NCI-H2081 (cell line): Measurements from ENCODE around the gene GRIN1.

Experiments used
- DNase-seq, 2 experiments: peaks; one replicate each; lab custom pipeline; 2025; lab: John Stamatoyannopoulos, UW

The GRIN1 gene

DNA sequence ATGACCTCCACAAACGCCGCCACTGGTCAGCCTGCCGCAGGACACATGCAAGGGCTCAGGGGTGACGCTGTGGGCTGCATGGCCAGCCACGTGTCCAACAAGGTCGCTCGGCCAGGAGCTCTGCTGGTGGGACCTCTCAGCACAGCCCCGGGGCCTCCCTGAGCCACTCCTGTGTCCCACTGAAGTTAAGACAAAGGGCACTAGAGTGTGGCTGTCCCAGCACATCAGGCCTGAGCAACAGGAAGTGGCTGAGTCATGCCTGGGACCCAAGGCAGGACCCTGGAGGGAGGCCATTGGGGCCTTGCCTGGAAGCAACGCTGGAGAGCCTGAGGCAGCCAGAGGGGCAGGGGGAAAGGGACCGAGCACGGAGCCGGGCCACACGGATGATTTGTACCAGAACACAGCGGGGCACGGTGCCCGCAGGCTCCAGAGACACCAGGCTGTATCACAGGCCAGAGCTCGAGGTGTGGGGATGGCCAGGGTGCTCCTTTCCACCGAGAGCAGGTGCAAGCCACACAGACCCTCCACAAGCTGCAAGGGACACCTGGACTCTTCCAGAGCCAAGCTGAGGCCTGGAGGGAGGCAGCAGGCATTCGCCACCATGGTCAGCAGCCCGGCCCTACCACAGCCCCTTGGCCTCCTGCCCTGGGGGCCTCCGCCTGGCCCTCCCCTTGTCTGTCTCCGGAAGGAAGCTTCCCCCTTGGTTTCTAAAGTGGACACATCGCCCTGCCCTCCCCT is 39.4 kb downstream of the GRIN1 start:
- DNase-seq, result no peak

DNA sequence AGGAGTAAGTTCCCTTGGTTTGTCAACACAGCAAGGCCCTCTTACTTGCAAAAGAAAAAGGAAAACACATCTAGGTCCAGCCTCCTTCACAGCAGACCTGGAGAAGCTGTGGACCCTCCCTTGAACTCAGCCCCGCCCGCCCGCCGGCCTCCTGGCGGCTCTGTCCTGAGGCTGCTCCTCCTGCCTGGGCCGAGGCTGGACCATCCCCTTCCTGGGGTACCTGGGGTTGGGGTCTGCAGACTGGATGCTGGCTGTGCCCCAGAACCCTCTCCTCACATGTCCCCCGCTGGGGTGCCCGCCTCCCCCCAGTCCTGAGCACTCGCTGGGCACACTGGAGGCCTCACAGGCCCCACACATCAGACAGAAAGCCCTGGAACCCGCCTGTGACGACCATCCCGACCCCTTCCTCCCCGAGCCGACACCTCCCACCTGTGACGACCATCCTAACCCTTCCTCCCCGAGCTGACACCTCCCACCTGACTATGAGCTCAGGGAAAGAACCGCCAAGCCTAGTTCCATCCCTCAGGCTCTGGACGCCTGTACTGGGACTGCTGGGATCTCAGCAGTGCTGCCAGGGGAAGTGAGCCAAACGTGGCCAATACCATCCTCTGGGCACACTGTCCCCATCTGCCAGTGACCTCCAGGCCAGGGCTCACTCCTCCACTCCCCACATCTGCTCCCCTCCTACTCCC is 40.1 kb downstream of the GRIN1 start:
- DNase-seq, result no peak

- DNase-seq, result no peak
These were observed 40.8 kb downstream of the GRIN1 start for GRCh38 chr9:137179761-137180160.

DNA sequence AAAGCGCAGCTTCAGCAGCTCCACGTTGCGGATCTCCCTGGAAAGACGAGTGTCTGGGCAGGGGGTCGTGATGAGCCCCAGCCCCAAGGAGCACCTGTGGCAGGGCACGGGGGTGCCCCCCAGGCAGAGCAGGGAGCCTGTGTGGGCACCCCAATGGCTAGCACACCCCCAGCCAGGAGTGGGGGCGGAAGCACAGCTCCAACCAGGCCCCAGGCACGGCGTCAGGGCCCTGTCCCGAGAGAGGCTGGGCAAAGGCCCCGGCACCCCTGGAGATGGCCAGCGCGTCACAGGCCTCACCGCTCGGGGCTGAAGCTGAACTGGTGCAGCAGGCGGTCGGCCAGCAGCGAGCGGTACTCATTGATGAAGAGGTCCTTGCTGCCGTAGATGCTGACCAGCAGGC is 41.5 kb downstream of the GRIN1 start:
- DNase-seq, result no peak

- DNase-seq, result no peak
These were observed 42.7 kb downstream of the GRIN1 start for GRCh38 chr9:137181680-137182079.

DNA sequence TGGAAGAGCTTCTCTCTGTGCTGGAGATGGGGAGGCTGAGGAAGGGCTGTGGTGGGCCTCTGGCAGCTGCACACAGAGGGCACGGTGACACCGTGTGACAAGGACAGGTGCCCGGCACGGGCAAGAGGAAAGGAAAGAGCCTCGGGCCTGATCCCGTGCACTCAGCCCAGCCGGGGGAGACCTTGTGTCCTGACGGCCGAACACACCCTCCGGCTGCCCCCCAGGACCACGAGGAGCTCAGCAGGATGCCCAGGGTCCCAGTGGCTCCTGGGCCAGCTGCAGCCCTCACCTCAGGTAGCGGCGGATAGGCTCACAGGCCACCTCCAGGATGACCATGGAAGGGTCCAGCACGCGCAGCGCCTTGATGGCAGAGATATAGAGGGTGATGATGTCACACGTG is 43.9 kb downstream of the GRIN1 start:
- DNase-seq, result no peak

DNA sequence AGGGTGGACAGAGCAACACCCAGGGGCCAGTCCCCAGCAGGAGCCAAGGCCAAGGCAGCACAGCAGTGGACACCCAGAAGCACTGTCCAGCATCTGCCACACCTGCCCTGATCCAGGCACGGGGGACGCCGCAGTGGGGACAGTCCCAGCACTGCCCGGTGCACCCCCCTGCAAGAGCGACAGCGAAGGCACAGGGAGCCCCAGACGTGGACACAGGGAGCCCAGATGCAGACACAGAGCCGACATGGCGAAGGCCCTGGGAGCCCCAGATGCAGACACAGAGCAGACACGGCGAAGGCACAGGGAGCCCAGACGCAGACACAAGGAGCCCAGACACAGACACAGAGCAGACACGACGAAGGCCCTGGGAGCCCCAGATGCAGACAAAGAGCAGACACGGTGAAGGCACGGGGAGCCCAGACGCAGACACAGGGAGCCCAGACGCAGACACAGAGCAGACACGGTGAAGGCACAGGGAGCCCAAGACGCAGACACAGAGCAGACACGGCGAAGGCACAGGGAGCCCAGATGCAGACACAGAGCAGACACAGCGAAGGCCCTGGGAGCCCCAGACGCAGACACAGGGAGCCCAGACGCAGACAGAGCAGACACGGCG is 45.1 kb downstream of the GRIN1 start:
- DNase-seq, result no peak

DNA sequence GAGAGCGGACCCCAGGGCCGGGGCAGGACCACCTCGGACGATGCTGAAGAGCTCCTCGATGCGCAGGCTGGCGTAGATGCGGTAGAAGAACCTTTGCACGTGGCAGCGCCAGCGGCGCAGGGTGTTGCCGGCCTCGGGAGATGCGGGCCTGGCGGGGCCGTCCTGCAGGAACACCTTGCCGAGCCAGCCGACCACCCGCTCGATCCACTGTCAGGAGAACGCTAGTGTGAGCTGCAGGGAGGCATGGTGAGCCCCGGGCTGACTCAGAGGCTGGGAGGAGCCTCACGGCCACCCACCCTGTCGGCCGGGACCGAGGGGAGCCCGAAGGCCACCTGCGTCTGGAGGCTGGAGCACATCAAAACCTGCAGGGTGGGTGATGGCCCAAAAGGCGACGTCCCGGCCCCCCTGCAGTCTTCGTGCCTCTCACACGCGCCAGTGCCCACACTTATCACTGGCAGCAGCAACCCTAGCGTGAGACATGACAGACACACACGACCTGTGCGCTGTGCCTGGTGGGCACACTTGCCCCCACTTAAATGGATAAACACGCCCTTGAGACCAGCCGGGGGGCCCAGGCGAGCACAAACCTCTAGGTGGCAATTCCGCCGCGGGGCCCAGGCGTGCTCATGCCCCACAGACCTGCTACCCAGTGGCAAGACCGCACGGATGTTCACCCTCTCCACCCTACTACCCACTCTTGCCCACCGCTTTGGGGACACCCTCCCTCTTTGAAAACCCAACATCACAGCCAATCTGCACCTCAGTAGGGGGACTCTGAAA is 46.1 kb downstream of the GRIN1 start:
- DNase-seq, result no peak

GRCh38 chr9:137185921-137186320 is 47.0 kb downstream of the GRIN1 start:
- no peak for DNase-seq

GRCh38 chr9:137186385-137186784 is 47.4 kb downstream of the GRIN1 start:
- peak in 1 of 2 experiments; percentile 7 for DNase-seq

GRCh38 chr9:137187386-137187785 is 48.4 kb downstream of the GRIN1 start:
- DNase-seq, result no peak

- DNase-seq, result no peak
These were observed 49.1 kb downstream of the GRIN1 start for GRCh38 chr9:137188086-137188489.

- DNase-seq, result peak; percentile 92 to 93
These were observed 49.7 kb downstream of the GRIN1 start, which contains the start of the genes ANAPC2 and SSNA1 for GRCh38 chr9:137188490-137189296. Gene ANAPC2, minus strand, starts transcription at chr9:137188560. Its CDS starts 28 bp downstream, at chr9:137188532. Gene SSNA1, plus strand, starts transcription at chr9:137188676. Its CDS starts 51 bp downstream, at chr9:137188727.

DNA sequence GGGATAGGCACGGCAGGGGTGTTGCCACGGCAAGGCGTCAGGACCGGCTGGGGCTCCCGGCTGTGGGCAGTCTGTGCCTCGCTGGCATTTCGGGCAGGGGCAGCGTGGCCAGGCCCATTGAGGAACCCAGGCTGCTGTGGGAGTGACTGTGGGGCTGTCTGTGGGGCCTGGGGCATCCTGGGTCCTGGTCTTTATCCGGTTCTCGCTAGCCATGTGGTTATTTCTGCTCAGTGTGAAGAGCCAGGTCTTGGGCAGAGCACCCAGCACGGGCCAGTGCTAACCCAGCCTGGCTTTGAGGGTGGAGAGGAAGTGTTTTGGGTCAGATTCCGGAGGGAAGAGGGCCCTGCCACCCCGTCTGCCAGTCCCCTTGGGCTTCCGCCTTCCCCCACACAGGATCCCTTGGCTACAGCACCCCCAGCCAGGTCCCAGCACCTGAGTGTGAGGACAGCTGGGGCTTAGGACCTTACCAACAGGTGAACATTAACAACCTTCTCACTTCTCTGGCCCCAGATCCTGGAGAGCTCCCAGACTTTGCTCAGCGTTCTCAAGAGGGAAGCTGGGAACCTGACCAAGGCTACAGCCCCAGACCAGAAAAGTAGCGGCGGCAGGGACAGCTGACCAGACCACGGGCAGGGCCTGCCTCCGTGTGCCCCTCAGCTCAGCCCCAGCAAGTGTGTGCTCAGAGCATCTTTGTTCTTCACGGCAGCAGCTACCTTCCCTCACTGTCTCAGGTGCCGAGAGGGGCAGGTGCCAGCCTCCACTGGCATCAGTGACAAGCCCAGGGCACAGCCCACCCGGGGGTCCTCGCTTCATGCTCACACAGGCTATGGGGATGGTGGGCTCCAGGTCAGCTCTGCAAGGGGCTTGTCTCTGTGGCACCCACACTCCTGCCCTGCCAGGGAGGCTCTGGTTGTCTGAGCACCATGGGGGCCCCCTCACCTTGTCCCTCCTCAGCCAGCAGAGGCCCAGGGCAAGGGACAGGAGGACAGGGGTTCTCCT is 50.6 kb downstream of the GRIN1 start:
- no peak for DNase-seq

- no peak for DNase-seq
These were observed 51.4 kb downstream of the GRIN1 start for GRCh38 chr9:137190315-137190856.

GRCh38 chr9:137191245-137191644 is 52.3 kb downstream of the GRIN1 start:
- DNase-seq, result no peak

- no peak for DNase-seq
These were observed 52.9 kb downstream of the GRIN1 start for GRCh38 chr9:137191691-137192447.

- DNase-seq, result no peak
These were observed 53.5 kb downstream of the GRIN1 start for GRCh38 chr9:137192448-137192780.

DNA sequence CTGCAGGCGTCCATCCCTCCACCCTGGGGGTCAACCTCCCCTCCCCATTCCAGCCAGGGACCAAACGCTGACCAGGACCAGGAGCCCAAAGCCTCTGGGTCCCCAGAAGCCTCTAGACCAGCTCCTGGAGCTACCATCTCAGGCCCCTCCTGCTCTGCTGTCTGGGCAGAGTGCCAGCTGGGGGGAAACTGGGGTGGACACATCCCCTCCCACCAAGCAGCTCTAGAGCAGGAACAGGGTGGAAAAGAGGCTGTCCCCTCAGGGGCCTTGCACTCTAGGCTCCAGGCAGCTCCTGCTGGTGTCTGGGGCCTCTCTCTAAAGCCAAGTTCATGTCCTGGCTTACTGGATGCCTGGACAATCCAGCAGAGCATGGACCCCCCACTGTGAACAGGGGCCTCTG is 53.9 kb downstream of the GRIN1 start:
- no peak for DNase-seq
